ENCODE results near the gene DCLK2.

The DCLK2 gene

GRCh38 chr4:150047546-150047945, 30.7 kb upstream of the DCLK2 start:
- DNase-seq, result no peak
- H3K27me3 ChIP-seq (replicated peaks), result no peaks in the 10 kb centered on the region
- in situ Hi-C loops (cut with HindIII; ENCODE audit: low pct_ligation_motif_present, low sequenced_read_pairs), result no loop called here
- no peak for TF ChIP-seq CTCF (IDR thresholded peaks at IDR 0.05; ENCODE audit: low read depth, low read length, missing control alignments)
- H3K36me3 ChIP-seq (replicated peaks), result no peaks in the 10 kb centered on the region
- H3K27ac ChIP-seq, result no peak overlapping the region
- no peak overlapping the region for H3K4me3 ChIP-seq (ENCODE audit: low read depth, low read length)

GRCh38 chr4:150049682-150050081, 28.6 kb upstream of the DCLK2 start:
- no peak for DNase-seq
- H3K4me3 ChIP-seq (ENCODE audit: low read depth, low read length), result no peak overlapping the region
- H3K27ac ChIP-seq, result no peak overlapping the region
- no peak for TF ChIP-seq CTCF (IDR thresholded peaks at IDR 0.05; ENCODE audit: low read depth, low read length, missing control alignments)
- in situ Hi-C loops (cut with HindIII; ENCODE audit: low pct_ligation_motif_present, low sequenced_read_pairs), result no loop called here
- H3K27me3 ChIP-seq (replicated peaks), result no peaks in the 10 kb centered on the region
- no peaks in the 10 kb centered on the region for H3K36me3 ChIP-seq (replicated peaks)

GRCh38 chr4:150050566-150050965, 27.7 kb upstream of the DCLK2 start:
- Histone ChIP-seq H3K36me3 (replicated peaks) (no peaks in the 10 kb centered on the region), H3K27me3 (replicated peaks) (no peaks in the 10 kb centered on the region), H3K27ac (no peak overlapping the region), H3K4me3 (ENCODE audit: low read depth, low read length) (no peak overlapping the region)
- DNase-seq, result no peak
- in situ Hi-C loops (cut with HindIII; ENCODE audit: low pct_ligation_motif_present, low sequenced_read_pairs), result no loop called here
- no peak for TF ChIP-seq CTCF (IDR thresholded peaks at IDR 0.05; ENCODE audit: low read depth, low read length, missing control alignments)

GRCh38 chr4:150051111-150051510, 27.1 kb upstream of the DCLK2 start:
- TF ChIP-seq CTCF (IDR thresholded peaks at IDR 0.05; ENCODE audit: low read depth, low read length, missing control alignments), result no peak
- H3K27me3 ChIP-seq (replicated peaks), result no peaks in the 10 kb centered on the region
- in situ Hi-C loops (cut with HindIII; ENCODE audit: low pct_ligation_motif_present, low sequenced_read_pairs), result no loop called here

GRCh38 chr4:150055467-150055866, 22.8 kb upstream of the DCLK2 start:
- H3K27ac ChIP-seq, result no peak overlapping the region
- in situ Hi-C loops (cut with HindIII; ENCODE audit: low pct_ligation_motif_present, low sequenced_read_pairs), result no loop called here
- no peak for TF ChIP-seq CTCF (IDR thresholded peaks at IDR 0.05; ENCODE audit: low read depth, low read length, missing control alignments)
- no peaks in the 10 kb centered on the region for H3K36me3 ChIP-seq (replicated peaks)
- H3K27me3 ChIP-seq (replicated peaks), result no peaks in the 10 kb centered on the region
- DNase-seq, result no peak
- H3K4me3 ChIP-seq (ENCODE audit: low read depth, low read length), result no peak overlapping the region

More at GRCh38 chr4:150051111-150051510, 27.1 kb upstream of the DCLK2 start:
- H3K27ac ChIP-seq, result no peak overlapping the region
- no peak overlapping the region for H3K4me3 ChIP-seq (ENCODE audit: low read depth, low read length)
- no peak for DNase-seq
- no peaks in the 10 kb centered on the region for H3K36me3 ChIP-seq (replicated peaks)

- no peak for DNase-seq
- in situ Hi-C loops (cut with HindIII; ENCODE audit: low pct_ligation_motif_present, low sequenced_read_pairs), result no loop called here
- no peaks in the 10 kb centered on the region for H3K36me3 ChIP-seq (replicated peaks)
- H3K4me3 ChIP-seq (ENCODE audit: low read depth, low read length), result no peak overlapping the region
- TF ChIP-seq CTCF (IDR thresholded peaks at IDR 0.05; ENCODE audit: low read depth, low read length, missing control alignments), result no peak
- H3K27me3 ChIP-seq (replicated peaks), result no peaks in the 10 kb centered on the region
- H3K27ac ChIP-seq, result no peak overlapping the region
Measured at GRCh38 chr4:150056569-150056968, 21.7 kb upstream of the DCLK2 start.
